ENCODE measurements around the gene OR10A2.

The OR10A2 gene

DNA sequence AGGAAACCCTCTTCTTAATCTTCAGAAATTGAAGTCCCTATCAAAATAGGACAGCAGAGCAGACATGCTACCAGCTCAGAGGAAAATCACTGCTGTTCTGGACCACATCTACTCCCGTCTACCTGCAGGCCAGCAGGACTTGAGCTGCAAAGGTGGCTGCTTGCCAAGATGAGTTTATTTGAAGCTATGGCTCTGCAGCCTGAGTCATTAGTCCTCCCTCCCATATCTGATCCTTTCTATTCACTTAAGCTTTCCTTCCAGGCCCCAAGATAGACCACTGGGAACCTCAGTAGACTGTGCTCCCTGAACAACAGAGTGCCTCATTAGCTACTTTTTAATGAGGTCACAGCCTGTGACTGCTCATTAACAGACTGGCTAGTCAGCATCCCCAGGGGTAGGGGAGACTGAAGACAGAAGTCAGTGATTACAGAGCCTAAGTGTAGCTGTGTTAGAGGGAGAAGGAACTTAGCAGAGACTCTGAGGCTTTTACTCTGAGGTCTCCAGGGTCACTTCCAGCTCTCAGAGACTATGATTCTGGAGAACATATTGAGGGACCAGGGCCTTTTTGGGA is 6.8 kb upstream of the OR10A2 start:
- no peak overlapping the region for H3K4me3 ChIP-seq (ENCODE audit: low read depth, low read length)
- no peaks in the 10 kb centered on the region for H3K79me2 ChIP-seq
- no peak overlapping the region for H3K27ac ChIP-seq
- H3K4me2 ChIP-seq (ENCODE audit: low read length): no peak overlapping the region
- H3K9me3 ChIP-seq (ENCODE audit: control insufficient read depth, low read length): no peaks in the 10 kb centered on the region
- no peaks in the 10 kb centered on the region for H3K36me3 ChIP-seq (ENCODE audit: control insufficient read depth, insufficient read depth, low read length)
- no peaks in the 10 kb centered on the region for H3K4me1 ChIP-seq
- no peak overlapping the region for H2AFZ ChIP-seq
- TF ChIP-seq, protein P1, sequence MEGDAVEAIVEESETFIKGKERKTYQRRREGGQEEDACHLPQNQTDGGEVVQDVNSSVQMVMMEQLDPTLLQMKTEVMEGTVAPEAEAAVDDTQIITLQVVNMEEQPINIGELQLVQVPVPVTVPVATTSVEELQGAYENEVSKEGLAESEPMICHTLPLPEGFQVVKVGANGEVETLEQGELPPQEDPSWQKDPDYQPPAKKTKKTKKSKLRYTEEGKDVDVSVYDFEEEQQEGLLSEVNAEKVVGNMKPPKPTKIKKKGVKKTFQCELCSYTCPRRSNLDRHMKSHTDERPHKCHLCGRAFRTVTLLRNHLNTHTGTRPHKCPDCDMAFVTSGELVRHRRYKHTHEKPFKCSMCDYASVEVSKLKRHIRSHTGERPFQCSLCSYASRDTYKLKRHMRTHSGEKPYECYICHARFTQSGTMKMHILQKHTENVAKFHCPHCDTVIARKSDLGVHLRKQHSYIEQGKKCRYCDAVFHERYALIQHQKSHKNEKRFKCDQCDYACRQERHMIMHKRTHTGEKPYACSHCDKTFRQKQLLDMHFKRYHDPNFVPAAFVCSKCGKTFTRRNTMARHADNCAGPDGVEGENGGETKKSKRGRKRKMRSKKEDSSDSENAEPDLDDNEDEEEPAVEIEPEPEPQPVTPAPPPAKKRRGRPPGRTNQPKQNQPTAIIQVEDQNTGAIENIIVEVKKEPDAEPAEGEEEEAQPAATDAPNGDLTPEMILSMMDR (IDR thresholded peaks at IDR 0.05): no peak
- H3K9ac ChIP-seq: no peak overlapping the region
- no peaks in the 10 kb centered on the region for H3K27me3 ChIP-seq (ENCODE audit: control insufficient read depth, insufficient read depth, low read length)

DNA sequence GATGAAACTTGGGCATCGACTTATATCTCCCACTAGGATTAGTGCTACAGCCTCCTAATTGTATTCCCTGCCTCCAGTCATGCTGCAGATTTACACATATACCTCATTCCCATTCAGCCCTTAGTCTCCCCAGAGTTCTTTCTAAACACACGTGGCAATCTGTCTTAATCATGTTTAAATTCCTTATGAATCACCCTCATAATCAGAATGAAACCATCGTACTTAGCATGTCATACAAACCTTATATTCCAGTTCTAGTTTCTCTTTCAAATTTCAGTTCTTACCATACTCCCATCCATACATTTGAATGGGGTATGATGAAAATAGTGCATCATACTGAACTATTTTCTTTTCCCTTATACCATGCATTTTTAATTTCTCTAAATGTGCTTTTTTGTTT is 6.0 kb upstream of the OR10A2 start:
- TF ChIP-seq, protein P1 (IDR thresholded peaks at IDR 0.05): no peak
- Histone ChIP-seq H3K79me2 (no peaks in the 10 kb centered on the region), H3K9me3 (ENCODE audit: control insufficient read depth, low read length) (no peaks in the 10 kb centered on the region), H3K4me2 (ENCODE audit: low read length) (no peak overlapping the region), H3K4me3 (ENCODE audit: low read depth, low read length) (no peak overlapping the region), H3K27ac (no peak overlapping the region), H2AFZ (no peak overlapping the region), H3K9ac (no peak overlapping the region), H3K36me3 (ENCODE audit: control insufficient read depth, insufficient read depth, low read length) (no peaks in the 10 kb centered on the region), H3K27me3 (ENCODE audit: control insufficient read depth, insufficient read depth, low read length) (no peaks in the 10 kb centered on the region), H3K4me1 (no peaks in the 10 kb centered on the region)

DNA sequence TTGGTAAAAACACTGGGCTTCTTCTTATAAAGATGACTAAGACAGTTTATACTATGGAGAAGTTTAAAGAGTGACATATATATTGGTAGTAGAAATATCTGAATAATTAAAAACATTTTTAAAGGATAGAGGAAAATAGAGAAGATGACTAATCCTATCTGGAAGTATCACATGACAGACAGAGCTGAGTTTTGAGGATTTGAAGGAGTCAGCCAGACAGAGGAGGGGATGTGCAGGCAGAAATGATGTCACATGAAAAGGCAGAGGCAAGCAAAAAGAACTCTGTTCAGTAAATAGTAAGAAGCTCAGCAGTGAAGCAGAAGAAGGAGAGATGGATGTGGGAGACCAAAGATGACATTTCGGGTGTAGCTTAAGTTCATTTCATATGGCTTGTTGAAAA is 1.6 kb downstream of the OR10A2 start:
- Histone ChIP-seq H3K27ac (no peak overlapping the region), H2AFZ (no peak overlapping the region)

DNA sequence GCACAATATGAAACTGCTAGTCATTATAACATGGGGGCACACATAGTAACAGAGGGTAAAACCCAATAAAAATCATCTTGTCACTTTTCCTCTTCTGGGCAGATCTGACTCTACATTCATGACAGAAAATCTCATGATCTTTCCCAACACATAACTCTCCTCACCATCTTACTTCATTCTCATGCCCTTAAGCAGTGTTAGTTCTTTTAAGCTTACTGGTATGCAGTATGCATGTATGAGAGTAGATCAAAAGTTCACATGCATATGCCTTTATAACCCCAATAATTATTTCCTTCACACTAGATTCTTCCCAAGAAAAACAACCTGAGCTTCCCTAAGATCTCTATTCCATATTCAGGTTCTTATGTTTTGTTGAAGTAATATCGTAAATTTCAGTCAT is 8.4 kb downstream of the OR10A2 start:
- Histone ChIP-seq H3K4me1 (no peaks in the 10 kb centered on the region), H3K4me2 (ENCODE audit: low read length) (no peak overlapping the region), H3K79me2 (no peaks in the 10 kb centered on the region), H3K4me3 (ENCODE audit: low read depth, low read length) (no peak overlapping the region), H3K27me3 (ENCODE audit: control insufficient read depth, insufficient read depth, low read length) (no peaks in the 10 kb centered on the region), H3K9ac (no peak overlapping the region), H2AFZ (no peak overlapping the region), H3K36me3 (ENCODE audit: control insufficient read depth, insufficient read depth, low read length) (no peaks in the 10 kb centered on the region), H3K27ac (no peak overlapping the region), H3K9me3 (ENCODE audit: control insufficient read depth, low read length) (no peaks in the 10 kb centered on the region)
- TF ChIP-seq, protein P1 (IDR thresholded peaks at IDR 0.05): no peak

More for the DNA sequence above, 1.6 kb downstream of the OR10A2 start:
- Histone ChIP-seq H3K9me3 (ENCODE audit: control insufficient read depth, low read length) (no peaks in the 10 kb centered on the region), H3K4me1 (no peaks in the 10 kb centered on the region), H3K4me2 (ENCODE audit: low read length) (no peak overlapping the region), H3K9ac (no peak overlapping the region), H3K79me2 (no peaks in the 10 kb centered on the region), H3K36me3 (ENCODE audit: control insufficient read depth, insufficient read depth, low read length) (no peaks in the 10 kb centered on the region), H3K27me3 (ENCODE audit: control insufficient read depth, insufficient read depth, low read length) (no peaks in the 10 kb centered on the region), H3K4me3 (ENCODE audit: low read depth, low read length) (no peak overlapping the region)
- TF ChIP-seq, protein P1 (IDR thresholded peaks at IDR 0.05): no peak

DNA sequence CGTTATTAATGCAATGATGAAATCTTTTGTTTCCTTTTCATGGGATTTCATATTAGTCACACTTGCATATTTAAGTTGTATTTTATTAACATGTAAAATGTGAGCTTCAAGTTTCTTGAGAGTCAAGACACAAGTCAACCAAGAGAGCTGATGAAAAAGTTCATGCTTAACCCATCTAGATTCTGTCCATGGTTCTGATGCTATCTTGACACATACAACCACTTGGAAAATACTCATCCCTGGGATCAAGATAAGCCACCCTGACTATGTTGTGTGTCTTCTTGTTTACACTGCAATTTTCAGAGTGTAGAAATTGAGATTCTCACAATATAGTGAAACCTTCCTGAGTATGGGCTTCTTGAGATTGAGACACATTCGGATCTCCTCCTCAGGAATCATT is 12.9 kb downstream of the OR10A2 start:
- H3K27ac ChIP-seq: no peak overlapping the region
- no peak overlapping the region for H2AFZ ChIP-seq
- no peak overlapping the region for H3K4me2 ChIP-seq (ENCODE audit: low read length)
- TF ChIP-seq, protein P1 (IDR thresholded peaks at IDR 0.05): no peak
- no peaks in the 10 kb centered on the region for H3K4me1 ChIP-seq
- no peaks in the 10 kb centered on the region for H3K36me3 ChIP-seq (ENCODE audit: control insufficient read depth, insufficient read depth, low read length)
- no peaks in the 10 kb centered on the region for H3K27me3 ChIP-seq (ENCODE audit: control insufficient read depth, insufficient read depth, low read length)
- no peaks in the 10 kb centered on the region for H3K9me3 ChIP-seq (ENCODE audit: control insufficient read depth, low read length)
- H3K4me3 ChIP-seq (ENCODE audit: low read depth, low read length): no peak overlapping the region
- no peaks in the 10 kb centered on the region for H3K79me2 ChIP-seq
- H3K9ac ChIP-seq: no peak overlapping the region

Measured in parathyroid adenoma (tissue), 2 donors.